Motor neuron (in vitro differentiated cells): ENCODE results near the gene LCMT1. TPM values are rescaled to one million over a fixed set of nuclear protein-coding genes. Genes with fewer than 3 reads are reported as not detected.
"Not testable (repeated sequence)": the region's sequence is repeated elsewhere in the genome, so short reads cannot be mapped to it uniquely, and the experiment has no call there.

Experiments used
- ATAC-seq, 8 experiments: fragments of 200-7000 bp; cut with Tn5 transposase; replicated peaks in 6 of 8; 2 replicates each; pipeline ENCODE4 v1.8.0; 2021; ENCODE audit warnings: mild to moderate bottlenecking in 8 of 8, moderate library complexity in 8 of 8
- H3K27ac ChIP-seq, 2 donors: fragments of 250-450 bp; sonication (Bioruptor Pico); 2 replicates each; pipeline ENCODE4 v1.9.0; 2021; ENCODE audit warnings: antibody characterized with exemption in 2 of 2, mild to moderate bottlenecking in 2 of 2, moderate library complexity in 1 of 2
- H3K4me1 ChIP-seq, 2 donors: fragments of 250-450 bp; sonication (Bioruptor Pico); replicated peaks in 1 of 2; 2 replicates each; pipeline ENCODE4 v1.6.1; 2021; ENCODE audit warnings: antibody characterized with exemption in 2 of 2, mild to moderate bottlenecking in 2 of 2, moderate library complexity in 1 of 2
- H3K4me3 ChIP-seq, 5 donors: fragments of 250-450 bp; sonication (Bioruptor Pico); 2 replicates each; pipeline ENCODE4 v1.9.0; 2021; ENCODE audit warnings: antibody characterized with exemption in 5 of 5, mild to moderate bottlenecking in 5 of 5, moderate library complexity in 4 of 5
- WGBS, 10 experiments: fragments of 450-650 bp; shearing (Covaris generic); methylation state at CpG; one replicate each; pipeline ENCODE4 v1.0.0; 2022; 5-methylcytosine and 5-hydroxymethylcytosine counted together
- in situ Hi-C, 9 experiments: fragments of 400-800 bp; cut with MboI; loops; one replicate each; pipeline ENCODE4 v1.15.0; 2021; ENCODE audit warnings: low sequenced_read_pairs in 9 of 9, low pct_unique_long_range_greater_than_20kb in 2 of 9; ENCODE audit not compliant: unreplicated experiment in 9 of 9
- total RNA-seq, 8 experiments: library from RNA; unstranded; fragments of 300-600 nt; gene quantifications; 2 replicates each; pipeline versions ENCODE4 v1.2.3 to v1.2.4, GENCODE V29; 2022

The LCMT1 gene
- 10 to 100 TPM; 24.0 to 82.2 (median 50.6) TPM for total RNA-seq

- in situ Hi-C loops = no loop called here
- WGBS, 10 experiments = 0 to 2% (median 0%) methylated on average over 4 to 40 of the region's 55 CpGs; no CpG with 5 or more reads in 4 of the 10 experiments
- Histone ChIP-seq H3K27ac (peak within 1 kb of the TSS; percentile 64 to 82), H3K4me1 (peaks cover 14 to 25% of the 10 kb centered on the region in 2 donors), H3K4me3 (peak within 1 kb of the TSS; percentile 68 to 93 (median 78))
- ATAC-seq = peak; percentile 67 to 91 (median 88)
These were observed at the start of gene LCMT1 for GRCh38 chr16:25111403-25112166. TSS of gene LCMT1 (plus strand) at chr16:25111742. CDS start at chr16:25111884, 142 bp downstream.

- 67 to 100% (median 89%) methylated on average over 1 to 3 of the region's 3 CpGs; no CpG with 5 or more reads in 3 of the 10 experiments for WGBS, 10 experiments
- in situ Hi-C loops = no loop called here
- ATAC-seq = no peak
These were observed 48.4 kb upstream of the LCMT1 start for GRCh38 chr16:25063102-25063501.

GRCh38 chr16:25063865-25064264 lies 47.7 kb upstream of the LCMT1 start:
- 71 to 100% (median 94%) methylated on average over 1 to 5 of the region's 6 CpGs; no CpG with 5 or more reads in 3 of the 10 experiments for WGBS, 10 experiments
- H3K4me3 ChIP-seq = no peak overlapping the region
- no peak for ATAC-seq
- in situ Hi-C loops = no loop called here
- H3K4me1 ChIP-seq = peaks cover 7 to 9% of the 10 kb centered on the region in 2 donors
- H3K27ac ChIP-seq = no peak overlapping the region

More at GRCh38 chr16:25063102-25063501, 48.4 kb upstream of the LCMT1 start:
- Histone ChIP-seq H3K4me1 (peaks cover 7 to 9% of the 10 kb centered on the region in 2 donors), H3K4me3 (no peak overlapping the region), H3K27ac (no peak overlapping the region)

GRCh38 chr16:25064281-25064680 lies 47.3 kb upstream of the LCMT1 start:
- H3K4me1 ChIP-seq, in situ Hi-C loops, H3K4me3 ChIP-seq, ATAC-seq, H3K27ac ChIP-seq: not testable (repeated sequence)
- WGBS, 10 experiments = 78 to 100% (median 100%) methylated on average over 1 of the region's 1 CpG; no CpG with 5 or more reads in 7 of the 10 experiments

GRCh38 chr16:25064937-25065336 lies 46.6 kb upstream of the LCMT1 start:
- peak in 2 of 8 experiments; percentile 7 for ATAC-seq
- WGBS, 10 experiments = 20 to 83% (median 69%) methylated on average over 1 to 6 of the region's 6 CpGs; no CpG with 5 or more reads in 3 of the 10 experiments
- in situ Hi-C loops = no loop called here
- H3K4me1 ChIP-seq = peaks cover 7 to 9% of the 10 kb centered on the region in 2 donors
- no peak overlapping the region for H3K27ac ChIP-seq
- H3K4me3 ChIP-seq = no peak overlapping the region

GRCh38 chr16:25065899-25066298 lies 45.6 kb upstream of the LCMT1 start:
- H3K4me3 ChIP-seq = no peak overlapping the region
- no peak overlapping the region for H3K27ac ChIP-seq
- ATAC-seq = no peak
- 60 to 100% (median 94%) methylated on average over 1 to 6 of the region's 8 CpGs; no CpG with 5 or more reads in 3 of the 10 experiments for WGBS, 10 experiments
- H3K4me1 ChIP-seq = peaks cover 7 to 9% of the 10 kb centered on the region in 2 donors
- in situ Hi-C loops = no loop called here

- 39 to 100% (median 98%) methylated on average over 1 to 6 of the region's 16 CpGs; no CpG with 5 or more reads in 6 of the 10 experiments for WGBS, 10 experiments
- H3K4me3 ChIP-seq = peak overlapping the region; percentile 47 to 59 (median 52)
- peak in 1 of 8 experiments; percentile 1 for ATAC-seq
- H3K4me1 ChIP-seq = peaks cover 7 to 9% of the 10 kb centered on the region in 2 donors
- H3K27ac ChIP-seq = peak overlapping the region; percentile 37 to 72
- in situ Hi-C loops = no loop called here
These were observed 45.2 kb upstream of the LCMT1 start for GRCh38 chr16:25066426-25066746.

- H3K27ac ChIP-seq = peak overlapping the region; percentile 41 to 72
- peaks cover 7 to 9% of the 10 kb centered on the region in 2 donors for H3K4me1 ChIP-seq
- H3K4me3 ChIP-seq = peak overlapping the region; percentile 47 to 59 (median 52)
- in situ Hi-C loops = no loop called here
- ATAC-seq = peak; percentile 88 to 98 (median 96)
- 7 to 22% (median 20%) methylated on average over 1 to 12 of the region's 63 CpGs; no CpG with 5 or more reads in 3 of the 10 experiments for WGBS, 10 experiments
These were observed 44.6 kb upstream of the LCMT1 start for GRCh38 chr16:25066747-25067631.

GRCh38 chr16:25073854-25074253 lies 37.7 kb upstream of the LCMT1 start:
- Histone ChIP-seq H3K27ac (no peak overlapping the region), H3K4me3 (no peak overlapping the region), H3K4me1 (no peaks in the 10 kb centered on the region)
- no peak for ATAC-seq
- WGBS, 10 experiments = 62 to 100% (median 88%) methylated on average over 1 to 2 of the region's 2 CpGs; no CpG with 5 or more reads in 2 of the 10 experiments
- in situ Hi-C loops = no loop called here

GRCh38 chr16:25078386-25078978 lies 33.1 kb upstream of the LCMT1 start:
- H3K27ac ChIP-seq = no peak overlapping the region
- no peaks in the 10 kb centered on the region for H3K4me1 ChIP-seq
- whole genome bisulfite sequencing, 10 experiments = 38 to 92% (median 80%) methylated on average over 1 to 2 of the region's 2 CpGs
- no peak overlapping the region for H3K4me3 ChIP-seq
- in situ Hi-C loops = no loop called here
- ATAC-seq = no peak

- ATAC-seq = no peak
These were observed 31.7 kb upstream of the LCMT1 start for GRCh38 chr16:25079637-25080378.

GRCh38 chr16:25080420-25081131 lies 31.0 kb upstream of the LCMT1 start:
- Histone ChIP-seq H3K4me3 (no peak overlapping the region), H3K27ac (no peak overlapping the region), H3K4me1 (no peaks in the 10 kb centered on the region)
- in situ Hi-C loops = no loop called here
- 24 to 92% (median 73%) methylated on average over 2 to 4 of the region's 5 CpGs; no CpG with 5 or more reads in 3 of the 10 experiments for WGBS, 10 experiments
- ATAC-seq = no peak

More at GRCh38 chr16:25079637-25080378, 31.7 kb upstream of the LCMT1 start:
- H3K27ac ChIP-seq = no peak overlapping the region
- in situ Hi-C loops = no loop called here
- no peak overlapping the region for H3K4me3 ChIP-seq
- H3K4me1 ChIP-seq = no peaks in the 10 kb centered on the region
- WGBS, 10 experiments = 0 to 100% (median 71%) methylated on average over 1 to 4 of the region's 4 CpGs
